Measurements from ENCODE around the gene ACADL.

DNA sequence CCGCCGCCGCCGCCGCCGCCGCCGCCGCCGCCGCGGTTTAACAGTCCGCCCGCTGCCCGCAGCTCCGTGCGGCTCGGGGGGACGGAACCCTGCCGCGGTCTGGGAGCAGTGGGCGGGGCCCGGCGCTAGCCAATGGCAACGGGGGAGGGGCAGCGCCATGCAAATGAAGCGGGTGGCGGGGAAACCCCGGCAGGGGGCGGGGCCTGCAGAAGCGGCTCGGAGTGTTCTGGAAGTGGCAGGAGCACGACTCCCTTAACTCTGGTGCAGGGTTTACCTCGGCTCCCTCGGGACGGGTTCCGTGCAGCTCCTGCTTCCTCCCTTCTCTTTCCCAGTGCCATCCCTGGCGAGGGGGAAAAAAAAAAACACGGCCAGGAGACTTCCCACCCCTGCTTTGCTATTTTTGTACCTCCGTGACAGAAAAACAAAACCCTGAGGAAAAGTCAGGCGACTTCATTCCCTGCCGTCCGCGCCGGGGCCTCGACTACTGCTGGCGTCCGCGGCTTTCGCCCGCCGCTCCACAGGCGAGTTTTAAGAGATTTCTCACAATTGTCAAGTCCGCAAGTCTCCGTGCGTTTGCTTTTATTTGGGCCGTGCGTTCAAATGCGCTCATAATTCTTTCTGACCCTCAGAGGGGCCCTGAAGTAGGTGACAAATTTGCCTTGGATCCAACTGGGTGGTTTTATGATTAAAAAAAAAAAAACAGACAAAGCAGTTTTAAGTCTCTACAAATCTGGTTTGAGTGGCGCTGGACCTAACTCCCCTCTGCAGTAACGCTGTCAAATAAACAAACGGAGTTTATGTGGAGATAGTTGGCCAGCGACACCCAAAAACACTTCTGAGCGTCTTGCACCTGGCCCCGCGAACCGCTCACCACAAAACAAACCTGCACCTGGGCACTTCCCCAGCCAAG is 53.7 kb downstream of the ACADL start, which contains the start of gene KANSL1L:
- TF ChIP-seq, protein P1, sequence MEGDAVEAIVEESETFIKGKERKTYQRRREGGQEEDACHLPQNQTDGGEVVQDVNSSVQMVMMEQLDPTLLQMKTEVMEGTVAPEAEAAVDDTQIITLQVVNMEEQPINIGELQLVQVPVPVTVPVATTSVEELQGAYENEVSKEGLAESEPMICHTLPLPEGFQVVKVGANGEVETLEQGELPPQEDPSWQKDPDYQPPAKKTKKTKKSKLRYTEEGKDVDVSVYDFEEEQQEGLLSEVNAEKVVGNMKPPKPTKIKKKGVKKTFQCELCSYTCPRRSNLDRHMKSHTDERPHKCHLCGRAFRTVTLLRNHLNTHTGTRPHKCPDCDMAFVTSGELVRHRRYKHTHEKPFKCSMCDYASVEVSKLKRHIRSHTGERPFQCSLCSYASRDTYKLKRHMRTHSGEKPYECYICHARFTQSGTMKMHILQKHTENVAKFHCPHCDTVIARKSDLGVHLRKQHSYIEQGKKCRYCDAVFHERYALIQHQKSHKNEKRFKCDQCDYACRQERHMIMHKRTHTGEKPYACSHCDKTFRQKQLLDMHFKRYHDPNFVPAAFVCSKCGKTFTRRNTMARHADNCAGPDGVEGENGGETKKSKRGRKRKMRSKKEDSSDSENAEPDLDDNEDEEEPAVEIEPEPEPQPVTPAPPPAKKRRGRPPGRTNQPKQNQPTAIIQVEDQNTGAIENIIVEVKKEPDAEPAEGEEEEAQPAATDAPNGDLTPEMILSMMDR (conservative IDR thresholded peaks at IDR 0.05; ENCODE audit: low read depth in 2 of 2): no peak
- TF ChIP-seq EZH2 (IDR thresholded peaks at IDR 0.05; ENCODE audit: low read depth, unreplicated experiment): no peak
- TF ChIP-seq CREB1 (CRISPR knock-in tag; IDR thresholded peaks at IDR 0.05; ENCODE audit: low read depth): 0 out of 2 replicates have a peak, but pooled peaks have one; percentile 28
- TF ChIP-seq JUNB (IDR thresholded peaks at IDR 0.05; ENCODE audit: unreplicated experiment): no peak
- TF ChIP-seq POLR2AphosphoS5 (IDR thresholded peaks at IDR 0.05; ENCODE audit: low read depth): peak; percentile 66
- TF ChIP-seq, protein P2, sequence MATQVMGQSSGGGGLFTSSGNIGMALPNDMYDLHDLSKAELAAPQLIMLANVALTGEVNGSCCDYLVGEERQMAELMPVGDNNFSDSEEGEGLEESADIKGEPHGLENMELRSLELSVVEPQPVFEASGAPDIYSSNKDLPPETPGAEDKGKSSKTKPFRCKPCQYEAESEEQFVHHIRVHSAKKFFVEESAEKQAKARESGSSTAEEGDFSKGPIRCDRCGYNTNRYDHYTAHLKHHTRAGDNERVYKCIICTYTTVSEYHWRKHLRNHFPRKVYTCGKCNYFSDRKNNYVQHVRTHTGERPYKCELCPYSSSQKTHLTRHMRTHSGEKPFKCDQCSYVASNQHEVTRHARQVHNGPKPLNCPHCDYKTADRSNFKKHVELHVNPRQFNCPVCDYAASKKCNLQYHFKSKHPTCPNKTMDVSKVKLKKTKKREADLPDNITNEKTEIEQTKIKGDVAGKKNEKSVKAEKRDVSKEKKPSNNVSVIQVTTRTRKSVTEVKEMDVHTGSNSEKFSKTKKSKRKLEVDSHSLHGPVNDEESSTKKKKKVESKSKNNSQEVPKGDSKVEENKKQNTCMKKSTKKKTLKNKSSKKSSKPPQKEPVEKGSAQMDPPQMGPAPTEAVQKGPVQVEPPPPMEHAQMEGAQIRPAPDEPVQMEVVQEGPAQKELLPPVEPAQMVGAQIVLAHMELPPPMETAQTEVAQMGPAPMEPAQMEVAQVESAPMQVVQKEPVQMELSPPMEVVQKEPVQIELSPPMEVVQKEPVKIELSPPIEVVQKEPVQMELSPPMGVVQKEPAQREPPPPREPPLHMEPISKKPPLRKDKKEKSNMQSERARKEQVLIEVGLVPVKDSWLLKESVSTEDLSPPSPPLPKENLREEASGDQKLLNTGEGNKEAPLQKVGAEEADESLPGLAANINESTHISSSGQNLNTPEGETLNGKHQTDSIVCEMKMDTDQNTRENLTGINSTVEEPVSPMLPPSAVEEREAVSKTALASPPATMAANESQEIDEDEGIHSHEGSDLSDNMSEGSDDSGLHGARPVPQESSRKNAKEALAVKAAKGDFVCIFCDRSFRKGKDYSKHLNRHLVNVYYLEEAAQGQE (IDR thresholded peaks at IDR 0.05; ENCODE audit: unreplicated experiment): no peak
- no peak for TF ChIP-seq EZH2phosphoT487 (IDR thresholded peaks at IDR 0.05; ENCODE audit: unreplicated experiment)
- no peak for TF ChIP-seq ZNF331 (CRISPR knock-in tag; IDR thresholded peaks at IDR 0.05; ENCODE audit: low read depth)
- TF ChIP-seq, protein P3, sequence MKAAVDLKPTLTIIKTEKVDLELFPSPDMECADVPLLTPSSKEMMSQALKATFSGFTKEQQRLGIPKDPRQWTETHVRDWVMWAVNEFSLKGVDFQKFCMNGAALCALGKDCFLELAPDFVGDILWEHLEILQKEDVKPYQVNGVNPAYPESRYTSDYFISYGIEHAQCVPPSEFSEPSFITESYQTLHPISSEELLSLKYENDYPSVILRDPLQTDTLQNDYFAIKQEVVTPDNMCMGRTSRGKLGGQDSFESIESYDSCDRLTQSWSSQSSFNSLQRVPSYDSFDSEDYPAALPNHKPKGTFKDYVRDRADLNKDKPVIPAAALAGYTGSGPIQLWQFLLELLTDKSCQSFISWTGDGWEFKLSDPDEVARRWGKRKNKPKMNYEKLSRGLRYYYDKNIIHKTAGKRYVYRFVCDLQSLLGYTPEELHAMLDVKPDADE (IDR thresholded peaks at IDR 0.05): no peak
